ENCODE measurements around the gene MAP3K13. TPM values are rescaled to one million over a fixed set of nuclear protein-coding genes. Genes with fewer than 3 reads are reported as not detected.

MAP3K13 gene
- total RNA-seq, 1 experiment from 2014 or later, result 10.6 TPM

GRCh38 chr3:185490241-185490640, 127.3 kb downstream of the MAP3K13 start:
- no peak overlapping the region for H4K91ac ChIP-seq (ENCODE audit: insufficient read length, low read depth, low read length)
- no peak for DNase-seq
- Mint-ChIP-seq H3K9me3 (no peaks in the 10 kb centered on the region), H3K27me3 (ENCODE audit: low read depth) (no peaks in the 10 kb centered on the region), H3K36me3 (ENCODE audit: insufficient read depth in 1 of 3, low read depth in 3 of 3) (peaks cover 10 to 42% (median 26%) of the 10 kb centered on the region in 3 experiments), H3K4me3 (no peak overlapping the region), H3K27ac (no peak overlapping the region), H3K4me1 (no peaks in the 10 kb centered on the region)
- H2BK20ac ChIP-seq (ENCODE audit: low read depth, low read length, poor library complexity, severe bottlenecking), result no peak overlapping the region
- H3K27me3 ChIP-seq (ENCODE audit: insufficient read depth, low read length), result no peaks in the 10 kb centered on the region
- no peak overlapping the region for H2BK120ac ChIP-seq (ENCODE audit: low read depth, low read length, poor library complexity, severe bottlenecking)
- H3K18ac ChIP-seq (ENCODE audit: insufficient read length, low read depth, low read length), result no peak overlapping the region
- no peak overlapping the region for H2BK15ac ChIP-seq (ENCODE audit: low read depth, low read length)
- H4K5ac ChIP-seq (ENCODE audit: insufficient read length, low read depth, low read length), result no peak overlapping the region
- no CpG with 5 or more reads among the region's 4 CpGs for WGBS (ENCODE audit: extremely low coverage, insufficient read length, low lambda C conversion rate)
- no peak overlapping the region for H3K4ac ChIP-seq (ENCODE audit: low read depth, low read length)
- no peak overlapping the region for H2AFZ ChIP-seq (ENCODE audit: low read length)
- H2BK5ac ChIP-seq (ENCODE audit: insufficient read length, low read length), result no peak overlapping the region
- no peak overlapping the region for H3K14ac ChIP-seq (ENCODE audit: insufficient read depth, low read length)
- no peaks in the 10 kb centered on the region for H3K4me1 ChIP-seq (ENCODE audit: insufficient read depth, low read length)
- no peak overlapping the region for H4K8ac ChIP-seq (replicated peaks; ENCODE audit: insufficient read length, low read depth, low read length)
- no peak overlapping the region for H2BK12ac ChIP-seq (ENCODE audit: insufficient read length, low read depth, low read length)
- TF ChIP-seq CTCF (conservative IDR thresholded peaks at IDR 0.05), result no peak
- no peaks in the 10 kb centered on the region for H3K79me2 ChIP-seq (ENCODE audit: insufficient read depth, low read length)
- no peak overlapping the region for H3K56ac ChIP-seq (ENCODE audit: insufficient read length, low read depth, low read length)
- no peak overlapping the region for H3K4me2 ChIP-seq (ENCODE audit: insufficient read depth, insufficient read length, low read length)
- no peak overlapping the region for H3K23ac ChIP-seq (ENCODE audit: insufficient read length, low read depth, low read length)
- no peak overlapping the region for H3K27ac ChIP-seq (ENCODE audit: insufficient read length, low read depth, low read length)
- H3K79me1 ChIP-seq (ENCODE audit: insufficient read depth, low read depth, low read length, poor library complexity, severe bottlenecking), result no peaks in the 10 kb centered on the region
- no peak overlapping the region for H2AK5ac ChIP-seq (ENCODE audit: insufficient read length, low read length)
- no peaks in the 10 kb centered on the region for H3K9me3 ChIP-seq (ENCODE audit: control insufficient read depth, low read depth, low read length)
- H3K9ac ChIP-seq (ENCODE audit: extremely low read depth, insufficient read length, low read length), result no peak overlapping the region
- H3K23me2 ChIP-seq (ENCODE audit: insufficient read length, low read depth, low read length, poor library complexity, severe bottlenecking), result no peaks in the 10 kb centered on the region
- H4K20me1 ChIP-seq (ENCODE audit: control insufficient read depth, insufficient read depth, insufficient read length), result no peaks in the 10 kb centered on the region
- no peak overlapping the region for H3T11ph ChIP-seq (ENCODE audit: low read length)

All from H9 (cell line).